SK-N-SH (cell line): ENCODE results near the gene CPT1B.

Source experiments
- EZH2phosphoT487 ChIP-seq: fragments of 200-600 bp; sonication (generic); IDR thresholded peaks from 2 replicates; pipeline ENCODE4 v1.6.1; 2017; ENCODE audit warnings: low read depth, mixed run types, mild to moderate bottlenecking, antibody characterized with exemption, moderate library complexity, borderline replicate concordance
- IRF3 ChIP-seq: fragments of 150-350 bp; IDR thresholded peaks from 2 replicates; pipeline ENCODE4 v1.6.1; 2016; ENCODE audit warnings: mild to moderate bottlenecking, low read depth, low read length

DNA sequence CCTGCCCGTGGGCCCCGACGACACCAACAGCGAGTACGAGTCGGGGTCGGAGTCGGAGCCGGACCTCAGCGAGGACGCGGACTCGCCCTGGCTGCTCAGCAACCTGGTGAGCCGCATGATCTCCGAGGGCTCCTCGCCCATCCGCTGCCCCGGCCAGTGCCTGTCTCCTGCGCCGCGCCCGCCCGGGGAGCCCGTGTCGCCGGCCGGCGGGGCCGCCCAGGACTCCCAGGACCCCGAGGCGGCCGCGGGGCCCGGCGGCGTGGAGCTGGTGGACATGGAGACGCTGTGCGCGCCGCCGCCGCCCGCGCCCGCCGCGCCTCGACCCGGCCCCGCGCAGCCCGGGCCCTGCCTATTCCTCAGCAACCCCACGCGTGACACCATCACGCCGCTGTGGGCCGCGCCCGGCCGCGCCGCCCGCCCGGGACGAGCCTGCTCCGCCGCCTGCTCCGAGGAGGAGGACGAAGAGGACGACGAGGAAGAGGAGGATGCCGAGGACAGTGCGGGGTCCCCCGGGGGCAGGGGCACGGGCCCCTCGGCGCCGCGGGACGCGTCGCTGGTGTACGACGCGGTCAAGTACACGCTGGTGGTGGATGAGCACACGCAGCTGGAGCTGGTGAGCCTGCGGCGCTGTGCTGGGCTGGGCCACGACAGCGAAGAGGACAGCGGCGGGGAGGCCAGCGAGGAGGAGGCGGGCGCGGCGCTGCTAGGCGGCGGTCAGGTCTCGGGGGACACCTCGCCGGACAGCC, 26.2 kb upstream of the CPT1B start:
- TF ChIP-seq IRF3 (no peak), EZH2phosphoT487 (no peak)
